Measurements from ENCODE around the gene STON1. TPM values are rescaled to one million over a fixed set of nuclear protein-coding genes. Genes with fewer than 3 reads are reported as not detected.

The STON1 gene
- total RNA-seq, 1 donor from 2014 or later = 51.7 TPM

- H3K9me3 Mint-ChIP-seq = no peaks in the 10 kb centered on the region
- H4K20me1 ChIP-seq (ENCODE audit: low read depth) = no peaks in the 10 kb centered on the region
- H2AFZ ChIP-seq (replicated peaks) = no peak overlapping the region
- peaks cover 6% of the 10 kb centered on the region for H3K4me1 Mint-ChIP-seq
- no peak for TF ChIP-seq EZH2phosphoT487 (IDR thresholded peaks at IDR 0.05)
- TF ChIP-seq EZH2 (IDR thresholded peaks at IDR 0.05) = no peak
- no peak for TF ChIP-seq CTCF (IDR thresholded peaks at IDR 0.05)
- peaks cover 9% of the 10 kb centered on the region for H3K36me3 Mint-ChIP-seq
- peaks cover 4% of the 10 kb centered on the region for H3K27me3 Mint-ChIP-seq (ENCODE audit: insufficient read depth, low read depth)
- no peak overlapping the region for H3K4me2 ChIP-seq
- H3K4me1 ChIP-seq = no peaks in the 10 kb centered on the region
- no peak overlapping the region for H3K27ac ChIP-seq
- H3K27ac Mint-ChIP-seq = no peak overlapping the region
- no peaks in the 10 kb centered on the region for H3K27me3 ChIP-seq
- no peak for DNase-seq (ENCODE audit: low spot score)
- no peak overlapping the region for H3K4me3 Mint-ChIP-seq
- H3K79me2 ChIP-seq (ENCODE audit: low read depth) = no peaks in the 10 kb centered on the region
- H3K36me3 ChIP-seq = no peaks in the 10 kb centered on the region
- no peak overlapping the region for H3K4me3 ChIP-seq
- no peak overlapping the region for H3K9ac ChIP-seq
- H3F3A ChIP-seq (ENCODE audit: low read depth) = no peaks in the 10 kb centered on the region
- H3K9me3 ChIP-seq (ENCODE audit: low read depth) = no peaks in the 10 kb centered on the region
Measured at GRCh38 chr2:48482769-48483168, 47.2 kb upstream of the STON1 start.

- Histone ChIP-seq H3K4me2 (no peak overlapping the region), H3K27ac (no peak overlapping the region), H3K27me3 (no peaks in the 10 kb centered on the region), H3K4me1 (no peaks in the 10 kb centered on the region), H3K79me2 (ENCODE audit: low read depth) (no peaks in the 10 kb centered on the region), H3K36me3 (no peaks in the 10 kb centered on the region), H3K4me3 (no peak overlapping the region), H3K9ac (no peak overlapping the region), H3F3A (ENCODE audit: low read depth) (no peaks in the 10 kb centered on the region), H2AFZ (replicated peaks) (no peak overlapping the region), H3K9me3 (ENCODE audit: low read depth) (no peaks in the 10 kb centered on the region), H4K20me1 (ENCODE audit: low read depth) (no peaks in the 10 kb centered on the region)
- H3K4me3 Mint-ChIP-seq = no peak overlapping the region
- H3K36me3 Mint-ChIP-seq = peaks cover 6% of the 10 kb centered on the region
- H3K9me3 Mint-ChIP-seq = no peaks in the 10 kb centered on the region
- H3K27ac Mint-ChIP-seq = no peak overlapping the region
- H3K27me3 Mint-ChIP-seq (ENCODE audit: insufficient read depth, low read depth) = peaks cover 2% of the 10 kb centered on the region
- no peak for DNase-seq (ENCODE audit: low spot score)
- no peak for TF ChIP-seq EZH2phosphoT487 (IDR thresholded peaks at IDR 0.05)
- peaks cover 6% of the 10 kb centered on the region for H3K4me1 Mint-ChIP-seq
Measured at GRCh38 chr2:48483506-48483905, 46.4 kb upstream of the STON1 start.

- Mint-ChIP-seq H3K4me3 (no peak overlapping the region), H3K36me3 (peaks cover 4% of the 10 kb centered on the region), H3K27me3 (ENCODE audit: insufficient read depth, low read depth) (peaks cover 2% of the 10 kb centered on the region), H3K27ac (no peak overlapping the region), H3K9me3 (no peaks in the 10 kb centered on the region), H3K4me1 (peaks cover 6% of the 10 kb centered on the region)
- TF ChIP-seq EZH2 (IDR thresholded peaks at IDR 0.05) (no peak), EZH2phosphoT487 (IDR thresholded peaks at IDR 0.05) (no peak), CTCF (IDR thresholded peaks at IDR 0.05) (no peak)
- DNase-seq (ENCODE audit: low spot score) = no peak
- Histone ChIP-seq H3K9me3 (ENCODE audit: low read depth) (no peaks in the 10 kb centered on the region), H3F3A (ENCODE audit: low read depth) (no peaks in the 10 kb centered on the region), H3K27me3 (no peaks in the 10 kb centered on the region), H3K36me3 (no peaks in the 10 kb centered on the region), H3K4me3 (no peak overlapping the region), H2AFZ (replicated peaks) (no peak overlapping the region), H3K4me2 (no peak overlapping the region), H3K4me1 (no peaks in the 10 kb centered on the region), H3K9ac (no peak overlapping the region), H3K27ac (no peak overlapping the region), H4K20me1 (ENCODE audit: low read depth) (no peaks in the 10 kb centered on the region), H3K79me2 (ENCODE audit: low read depth) (no peaks in the 10 kb centered on the region)
Measured at GRCh38 chr2:48483916-48484315, 46.0 kb upstream of the STON1 start.

GRCh38 chr2:48488545-48488944 is 41.4 kb upstream of the STON1 start:
- no peak for DNase-seq (ENCODE audit: low spot score)
- Histone ChIP-seq H3K4me1 (no peaks in the 10 kb centered on the region), H3K9me3 (ENCODE audit: low read depth) (no peaks in the 10 kb centered on the region), H3K27me3 (no peaks in the 10 kb centered on the region), H3K79me2 (ENCODE audit: low read depth) (no peaks in the 10 kb centered on the region), H3K9ac (no peak overlapping the region), H3K4me3 (no peak overlapping the region), H3F3A (ENCODE audit: low read depth) (no peaks in the 10 kb centered on the region), H3K27ac (no peak overlapping the region), H2AFZ (replicated peaks) (no peak overlapping the region), H4K20me1 (ENCODE audit: low read depth) (no peaks in the 10 kb centered on the region), H3K36me3 (no peaks in the 10 kb centered on the region), H3K4me2 (no peak overlapping the region)
- no peaks in the 10 kb centered on the region for H3K4me1 Mint-ChIP-seq
- TF ChIP-seq EZH2 (IDR thresholded peaks at IDR 0.05) (no peak), EZH2phosphoT487 (IDR thresholded peaks at IDR 0.05) (no peak), CTCF (IDR thresholded peaks at IDR 0.05) (no peak)
- no peaks in the 10 kb centered on the region for H3K27me3 Mint-ChIP-seq (ENCODE audit: insufficient read depth, low read depth)
- no peak overlapping the region for H3K27ac Mint-ChIP-seq
- H3K36me3 Mint-ChIP-seq = peaks cover 2% of the 10 kb centered on the region
- no peak overlapping the region for H3K4me3 Mint-ChIP-seq
- H3K9me3 Mint-ChIP-seq = no peaks in the 10 kb centered on the region
